Lung (tissue), 13 donors: ENCODE data around the gene TAB2. TPM values are rescaled to one million over a fixed set of nuclear protein-coding genes. Genes with fewer than 3 reads are reported as not detected.
"Not testable (repeated sequence)": the region's sequence is repeated elsewhere in the genome, so short reads cannot be mapped to it uniquely, and the experiment has no call there.

Source experiments
- ATAC-seq: fragments of 200-7000 bp; cut with Tn5 transposase; one replicate; pipeline ENCODE4 v1.9.1; 2020; ENCODE audit warnings: moderate number of reproducible peaks; ENCODE audit not compliant: insufficient read depth, low FRiP score
- DNase-seq, 3 donors: peaks; one replicate each; pipeline ENCODE4 v3.0.0-alpha.2; 2013 to 2017
- H3K27ac ChIP-seq, 2 donors: one replicate each; pipeline ENCODE4 v1.5.1; 2013; ENCODE audit warnings: mild to moderate bottlenecking in 2 of 2, moderate library complexity in 2 of 2, control low read depth in 1 of 2, inconsistent platforms in 1 of 2, low read depth in 1 of 2, low read length in 1 of 2
- H3K27me3 ChIP-seq, 3 donors: one replicate each; pipeline ENCODE4 v1.5.1; 2013; ENCODE audit warnings: low read length in 2 of 3; ENCODE audit not compliant: control insufficient read depth in 3 of 3, insufficient read depth in 3 of 3
- H3K36me3 ChIP-seq, 4 donors: one replicate each; pipeline ENCODE4 v1.5.1; 2013; ENCODE audit warnings: low read length in 4 of 4, mild to moderate bottlenecking in 1 of 4, moderate library complexity in 1 of 4; ENCODE audit not compliant: control insufficient read depth in 4 of 4, insufficient read depth in 4 of 4
- H3K4me1 ChIP-seq, 5 donors: one replicate each; pipeline ENCODE4 v1.5.1; 2013; ENCODE audit warnings: low read length in 5 of 5, mild to moderate bottlenecking in 2 of 5, moderate library complexity in 1 of 5; ENCODE audit not compliant: control insufficient read depth in 5 of 5, insufficient read depth in 5 of 5
- H3K4me3 ChIP-seq: one replicate; pipeline ENCODE4 v1.5.1; 2013; ENCODE audit warnings: mild to moderate bottlenecking, control low read depth, moderate library complexity
- H3K9ac ChIP-seq, 2 donors: one replicate each; pipeline ENCODE4 v1.5.1; 2013; ENCODE audit warnings: low read length in 2 of 2, control low read depth in 1 of 2; ENCODE audit not compliant: insufficient read depth in 1 of 2
- H3K9me3 ChIP-seq, 4 donors: one replicate each; pipeline ENCODE4 v1.5.1; 2013; ENCODE audit warnings: low read length in 3 of 4, mild to moderate bottlenecking in 1 of 4, moderate library complexity in 1 of 4; ENCODE audit not compliant: control insufficient read depth in 4 of 4, insufficient read depth in 3 of 4
- WGBS, 2 donors: extraction: QIAGEN DNeasy Blood & Tissue Kit; methylation state at CpG; one replicate each; pipeline ENCODE4 v1.1.7; 2013; 5-methylcytosine and 5-hydroxymethylcytosine counted together
- polyA plus RNA-seq, 2 donors: library from polyadenylated mRNA; stranded (reverse); fragments of 200-250 nt; gene quantifications; one replicate each; pipeline ENCODE4 v1.2.1, GENCODE V29; 2013
- small RNA-seq: library from RNA; depleted of rRNA; stranded (forward); fragments of <200 nt; gene quantifications from one replicate; pipeline ENCODE3, GENCODE V24; 2014; ENCODE audit warnings: low replicate concordance
- total RNA-seq, 2 donors: library from RNA; depleted of rRNA in 1 of 2; stranded (reverse); fragments of >200 nt in 1 of 2; gene quantifications; one replicate each; pipeline ENCODE4 v1.2.1, GENCODE V29; 2014 to 2021
- TF ChIP-seq, protein P1 (sequence below): IDR thresholded peaks from 2 replicates; pipeline ENCODE4 v1.5.1; 2012; ENCODE audit warnings: mild to moderate bottlenecking; ENCODE audit errors: control extremely low read depth, extremely low read depth
- donor health status: control.
- donor health status: control.
- donor health status: Bipolar disorder and iron deficiency.
- donor health status: healthy.
- donor health status: DM: yes; HTN: yes; CAD: no.

Gene TAB2
- total and polyA plus RNA-seq, 4 donors, result 15.8 to 75.9 (median 33.2) TPM

- TF ChIP-seq, protein P1, sequence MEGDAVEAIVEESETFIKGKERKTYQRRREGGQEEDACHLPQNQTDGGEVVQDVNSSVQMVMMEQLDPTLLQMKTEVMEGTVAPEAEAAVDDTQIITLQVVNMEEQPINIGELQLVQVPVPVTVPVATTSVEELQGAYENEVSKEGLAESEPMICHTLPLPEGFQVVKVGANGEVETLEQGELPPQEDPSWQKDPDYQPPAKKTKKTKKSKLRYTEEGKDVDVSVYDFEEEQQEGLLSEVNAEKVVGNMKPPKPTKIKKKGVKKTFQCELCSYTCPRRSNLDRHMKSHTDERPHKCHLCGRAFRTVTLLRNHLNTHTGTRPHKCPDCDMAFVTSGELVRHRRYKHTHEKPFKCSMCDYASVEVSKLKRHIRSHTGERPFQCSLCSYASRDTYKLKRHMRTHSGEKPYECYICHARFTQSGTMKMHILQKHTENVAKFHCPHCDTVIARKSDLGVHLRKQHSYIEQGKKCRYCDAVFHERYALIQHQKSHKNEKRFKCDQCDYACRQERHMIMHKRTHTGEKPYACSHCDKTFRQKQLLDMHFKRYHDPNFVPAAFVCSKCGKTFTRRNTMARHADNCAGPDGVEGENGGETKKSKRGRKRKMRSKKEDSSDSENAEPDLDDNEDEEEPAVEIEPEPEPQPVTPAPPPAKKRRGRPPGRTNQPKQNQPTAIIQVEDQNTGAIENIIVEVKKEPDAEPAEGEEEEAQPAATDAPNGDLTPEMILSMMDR, result no peak
- no peak overlapping the region for H3K4me3 ChIP-seq
- H3K4me1 ChIP-seq, result peaks cover 8 to 34% (median 16%) of the 10 kb centered on the region in 5 donors
- 95 to 96% methylated on average over 7 of the region's 7 CpGs for WGBS, 2 donors
- DNase-seq (no peak), ATAC-seq (no peak)
- H3K27ac ChIP-seq, result no peak overlapping the region
- no peaks in the 10 kb centered on the region for H3K36me3 ChIP-seq
- H3K9ac ChIP-seq, result no peak overlapping the region
- no peaks in the 10 kb centered on the region for H3K9me3 ChIP-seq
- H3K27me3 ChIP-seq, result no peaks in the 10 kb centered on the region
Measured at GRCh38 chr6:149458196-149458595, 140.7 kb downstream of the TAB2 start.

- Histone ChIP-seq H3K9me3 (no peaks in the 10 kb centered on the region), H3K36me3 (no peaks in the 10 kb centered on the region), H3K27me3 (no peaks in the 10 kb centered on the region), H3K27ac (no peak overlapping the region), H3K9ac (no peak overlapping the region), H3K4me3 (no peak overlapping the region), H3K4me1 (peaks cover 3 to 28% (median 11%) of the 10 kb centered on the region in 5 donors)
- TF ChIP-seq, protein P1, result no peak
- WGBS, 2 donors, result 93% methylated on average over 1 of the region's 1 CpG
- DNase-seq, result no peak
- no peak for ATAC-seq
Measured at GRCh38 chr6:149458806-149459205, 141.3 kb downstream of the TAB2 start.

- H3K27ac ChIP-seq, result no peak overlapping the region
- TF ChIP-seq, protein P1, result no peak
- H3K9me3 ChIP-seq, result no peaks in the 10 kb centered on the region
- WGBS, 2 donors, result 83 to 84% methylated on average over 5 of the region's 5 CpGs
- H3K27me3 ChIP-seq, result no peaks in the 10 kb centered on the region
- H3K4me3 ChIP-seq, result no peak overlapping the region
- H3K4me1 ChIP-seq, result peaks cover 0 to 18% (median 7%) of the 10 kb centered on the region in 5 donors
- H3K36me3 ChIP-seq, result no peaks in the 10 kb centered on the region
- H3K9ac ChIP-seq, result no peak overlapping the region
- ATAC-seq (no peak), DNase-seq (no peak)
Measured at GRCh38 chr6:149459761-149460160, 142.2 kb downstream of the TAB2 start.

- peak in 1 of 3 donors; percentile 37 for DNase-seq
- 67 to 84% methylated on average over 3 of the region's 3 CpGs for WGBS, 2 donors
- H3K4me1 ChIP-seq, result peaks cover 0 to 14% (median 7%) of the 10 kb centered on the region in 5 donors
- not testable (repeated sequence) for H3K4me3 ChIP-seq, ATAC-seq, H3K27ac ChIP-seq, H3K36me3 ChIP-seq, H3K9me3 ChIP-seq, H3K27me3 ChIP-seq, H3K9ac ChIP-seq
Measured at GRCh38 chr6:149460249-149460648, 142.7 kb downstream of the TAB2 start.

Small RNA genes lying within 50 kb of the gene (small RNA-seq; reads per million reads assigned to genes)
- gene RN7SL234P, result not detected

Other genes with a start within 250 kb of the TAB2 start
- gene SUMO4, start 82.5 kb downstream of the TAB2 start, total RNA-seq, result 10 to 100 TPM in 1 of 2 donors, 1 to 10 TPM in 1; 1.7 to 12.9 TPM
- gene SUMO4, start 82.5 kb downstream of the TAB2 start, polyA plus RNA-seq, result under 1 TPM; 0.11 to 0.14 TPM
- 1 to 10 TPM; 2.6 to 4.7 TPM for gene ZC3H12D, start 167.3 kb downstream of the TAB2 start, total RNA-seq
- gene ZC3H12D, start 167.3 kb downstream of the TAB2 start, polyA plus RNA-seq, result 1 to 10 TPM; 1.1 to 2.2 TPM
- gene PPIL4, start 228.3 kb downstream of the TAB2 start, total RNA-seq, result 10 to 100 TPM; 20.8 to 52.3 TPM
- 10 to 100 TPM; 15.7 to 23.1 TPM for gene PPIL4, start 228.3 kb downstream of the TAB2 start, polyA plus RNA-seq
- 10 to 100 TPM; 35.8 to 62.3 TPM for gene GINM1, start 248.7 kb downstream of the TAB2 start, total RNA-seq
- gene GINM1, start 248.7 kb downstream of the TAB2 start, polyA plus RNA-seq, result 10 to 100 TPM; 32.1 to 36.3 TPM